ENCODE data around the gene DHX32.

Gene DHX32

DNA sequence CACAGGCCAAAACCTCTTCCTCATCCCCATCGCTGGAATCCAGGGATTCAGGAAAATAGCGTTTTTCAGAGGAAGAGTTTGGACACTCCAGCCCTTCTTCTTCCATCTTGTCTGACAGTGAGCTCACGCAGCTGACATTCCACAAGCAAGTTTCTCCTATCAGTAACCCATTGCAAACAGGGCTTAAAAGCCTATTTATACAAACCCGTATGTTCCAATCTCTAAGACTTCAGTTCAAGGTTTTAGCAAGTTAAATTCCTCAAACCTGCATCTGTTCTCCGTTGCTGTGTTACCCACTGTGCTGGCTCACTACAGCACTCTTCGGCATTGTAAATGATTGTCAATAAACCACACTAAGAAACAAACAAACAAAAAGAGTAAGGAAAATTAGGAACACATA lies 373 bp downstream of the DHX32 start:
- no peak overlapping the region for H3K4me3 ChIP-seq (ENCODE audit: low read depth, low read length)
- TF ChIP-seq, protein P1, sequence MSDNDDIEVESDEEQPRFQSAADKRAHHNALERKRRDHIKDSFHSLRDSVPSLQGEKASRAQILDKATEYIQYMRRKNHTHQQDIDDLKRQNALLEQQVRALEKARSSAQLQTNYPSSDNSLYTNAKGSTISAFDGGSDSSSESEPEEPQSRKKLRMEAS (IDR thresholded peaks at IDR 0.05; ENCODE audit: low read depth, low read length): no peak
- TF ChIP-seq, protein P2, sequence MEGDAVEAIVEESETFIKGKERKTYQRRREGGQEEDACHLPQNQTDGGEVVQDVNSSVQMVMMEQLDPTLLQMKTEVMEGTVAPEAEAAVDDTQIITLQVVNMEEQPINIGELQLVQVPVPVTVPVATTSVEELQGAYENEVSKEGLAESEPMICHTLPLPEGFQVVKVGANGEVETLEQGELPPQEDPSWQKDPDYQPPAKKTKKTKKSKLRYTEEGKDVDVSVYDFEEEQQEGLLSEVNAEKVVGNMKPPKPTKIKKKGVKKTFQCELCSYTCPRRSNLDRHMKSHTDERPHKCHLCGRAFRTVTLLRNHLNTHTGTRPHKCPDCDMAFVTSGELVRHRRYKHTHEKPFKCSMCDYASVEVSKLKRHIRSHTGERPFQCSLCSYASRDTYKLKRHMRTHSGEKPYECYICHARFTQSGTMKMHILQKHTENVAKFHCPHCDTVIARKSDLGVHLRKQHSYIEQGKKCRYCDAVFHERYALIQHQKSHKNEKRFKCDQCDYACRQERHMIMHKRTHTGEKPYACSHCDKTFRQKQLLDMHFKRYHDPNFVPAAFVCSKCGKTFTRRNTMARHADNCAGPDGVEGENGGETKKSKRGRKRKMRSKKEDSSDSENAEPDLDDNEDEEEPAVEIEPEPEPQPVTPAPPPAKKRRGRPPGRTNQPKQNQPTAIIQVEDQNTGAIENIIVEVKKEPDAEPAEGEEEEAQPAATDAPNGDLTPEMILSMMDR (IDR thresholded peaks at IDR 0.05; ENCODE audit: low read depth, low read length): no peak
- TF ChIP-seq MYC (IDR thresholded peaks at IDR 0.05; ENCODE audit: low read depth, low read length): no peak
- no peak for TF ChIP-seq POLR2A (IDR thresholded peaks at IDR 0.05; ENCODE audit: extremely low read depth, insufficient read length)
- DNase-seq (ENCODE audit: low read depth): no peak

DNA sequence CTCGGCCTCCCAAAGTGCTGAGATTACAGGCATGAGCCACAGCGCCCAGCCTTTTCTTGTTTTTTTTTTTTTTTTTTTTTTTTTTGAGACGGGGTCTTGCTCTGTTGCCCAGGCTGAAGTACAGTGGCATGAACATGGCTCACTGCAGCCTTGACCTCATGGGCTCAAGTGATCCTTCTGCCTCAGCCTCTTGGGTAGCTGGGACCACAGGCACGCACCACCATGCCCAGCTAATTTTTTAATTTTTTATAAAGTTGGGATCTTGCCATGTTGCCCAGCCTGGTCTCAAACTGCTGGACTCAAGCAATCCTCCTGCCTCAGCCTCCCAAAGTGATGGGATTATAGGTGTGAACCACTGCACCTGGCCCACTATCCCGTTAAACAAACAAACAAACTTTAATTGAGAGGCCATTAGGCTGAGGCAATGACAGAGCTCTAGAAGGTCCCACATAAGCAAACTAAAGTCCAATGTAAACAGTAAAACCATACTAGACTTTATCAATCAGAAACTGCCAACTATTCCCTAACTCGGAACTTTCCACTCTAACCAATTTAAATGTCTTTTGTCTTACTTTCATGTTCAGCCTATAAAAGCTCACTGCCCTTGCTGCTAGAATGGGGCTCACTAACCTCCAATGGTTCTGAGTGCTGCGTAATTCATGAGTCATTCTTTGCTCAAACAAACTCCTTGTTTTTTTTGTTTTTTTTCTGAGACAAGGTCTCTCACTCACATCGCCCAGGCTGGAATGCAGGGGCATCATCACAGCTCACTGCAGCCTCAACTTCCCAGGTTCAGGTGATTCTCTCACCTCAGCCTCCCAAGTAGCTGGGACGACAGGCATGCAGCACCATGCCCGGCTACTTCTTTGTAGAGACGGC lies 1.9 kb downstream of the DHX32 start:
- TF ChIP-seq MYC (IDR thresholded peaks at IDR 0.05; ENCODE audit: low read depth, low read length) (no peak), POLR2A (IDR thresholded peaks at IDR 0.05; ENCODE audit: extremely low read depth, insufficient read length) (no peak)
- TF ChIP-seq, protein P2 (IDR thresholded peaks at IDR 0.05; ENCODE audit: low read depth, low read length): no peak
- TF ChIP-seq, protein P1 (IDR thresholded peaks at IDR 0.05; ENCODE audit: low read depth, low read length): no peak
- H3K4me3 ChIP-seq (ENCODE audit: low read depth, low read length): no peak overlapping the region
- peak; percentile 29 for DNase-seq (ENCODE audit: low read depth)

DNA sequence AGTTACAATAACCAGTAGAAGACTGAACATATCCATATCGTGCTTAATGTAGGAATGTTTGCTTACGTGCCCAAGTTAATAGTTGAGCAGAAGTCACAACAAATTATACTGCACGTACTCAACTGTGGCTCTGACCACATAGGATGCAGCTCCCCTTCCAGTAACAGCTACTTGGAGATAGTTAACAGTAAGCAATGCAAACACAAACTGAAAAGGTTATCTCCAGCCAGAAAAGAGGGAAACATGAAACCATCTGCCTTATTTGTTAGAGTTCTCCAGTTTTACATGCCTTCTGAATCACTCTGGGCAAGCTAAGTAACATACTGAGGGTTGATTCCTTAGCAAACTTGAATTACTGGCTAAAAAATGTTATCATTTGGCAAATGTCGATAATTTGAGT lies 9.8 kb downstream of the DHX32 start:
- TF ChIP-seq, protein P2 (IDR thresholded peaks at IDR 0.05; ENCODE audit: low read depth, low read length): no peak
- no peak for TF ChIP-seq MYC (IDR thresholded peaks at IDR 0.05; ENCODE audit: low read depth, low read length)
- no peak for TF ChIP-seq POLR2A (IDR thresholded peaks at IDR 0.05; ENCODE audit: extremely low read depth, insufficient read length)
- TF ChIP-seq, protein P1 (IDR thresholded peaks at IDR 0.05; ENCODE audit: low read depth, low read length): no peak
- DNase-seq (ENCODE audit: low read depth): no peak
- H3K4me3 ChIP-seq (ENCODE audit: low read depth, low read length): no peak overlapping the region

DNA sequence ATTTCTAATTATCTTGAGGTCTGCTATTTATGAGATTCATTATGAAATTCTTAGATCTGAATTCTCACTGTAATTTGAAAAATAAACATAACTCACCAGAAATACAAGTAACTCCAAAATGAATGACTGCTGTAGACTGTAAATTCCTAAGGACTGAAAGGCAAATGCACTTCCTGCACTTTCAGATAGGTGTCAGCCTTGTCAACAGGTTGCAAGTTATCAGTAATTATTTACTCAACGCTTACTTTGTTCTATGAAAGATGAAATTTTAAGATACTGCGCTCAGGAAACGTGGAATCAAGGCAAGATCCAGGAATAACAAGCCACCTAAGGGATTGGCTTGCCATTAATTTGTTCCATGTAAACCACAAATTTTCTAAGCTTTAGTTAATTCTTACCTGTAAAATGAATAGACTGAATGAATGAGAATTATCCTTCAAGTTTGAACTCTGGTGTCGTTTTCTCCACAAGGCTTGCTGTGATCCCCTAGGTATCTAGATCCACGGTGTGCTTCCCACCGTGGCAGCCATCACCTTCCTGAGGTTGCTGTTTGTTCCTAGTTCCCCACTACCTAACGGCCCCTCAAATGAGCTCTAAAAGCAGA lies 12.6 kb downstream of the DHX32 start:
- no peak for TF ChIP-seq POLR2A (IDR thresholded peaks at IDR 0.05; ENCODE audit: extremely low read depth, insufficient read length)
- TF ChIP-seq, protein P2 (IDR thresholded peaks at IDR 0.05; ENCODE audit: low read depth, low read length): peak; percentile 74
- no peak for TF ChIP-seq MYC (IDR thresholded peaks at IDR 0.05; ENCODE audit: low read depth, low read length)
- TF ChIP-seq, protein P1 (IDR thresholded peaks at IDR 0.05; ENCODE audit: low read depth, low read length): no peak
- DNase-seq (ENCODE audit: low read depth): peak; percentile 60

DNA sequence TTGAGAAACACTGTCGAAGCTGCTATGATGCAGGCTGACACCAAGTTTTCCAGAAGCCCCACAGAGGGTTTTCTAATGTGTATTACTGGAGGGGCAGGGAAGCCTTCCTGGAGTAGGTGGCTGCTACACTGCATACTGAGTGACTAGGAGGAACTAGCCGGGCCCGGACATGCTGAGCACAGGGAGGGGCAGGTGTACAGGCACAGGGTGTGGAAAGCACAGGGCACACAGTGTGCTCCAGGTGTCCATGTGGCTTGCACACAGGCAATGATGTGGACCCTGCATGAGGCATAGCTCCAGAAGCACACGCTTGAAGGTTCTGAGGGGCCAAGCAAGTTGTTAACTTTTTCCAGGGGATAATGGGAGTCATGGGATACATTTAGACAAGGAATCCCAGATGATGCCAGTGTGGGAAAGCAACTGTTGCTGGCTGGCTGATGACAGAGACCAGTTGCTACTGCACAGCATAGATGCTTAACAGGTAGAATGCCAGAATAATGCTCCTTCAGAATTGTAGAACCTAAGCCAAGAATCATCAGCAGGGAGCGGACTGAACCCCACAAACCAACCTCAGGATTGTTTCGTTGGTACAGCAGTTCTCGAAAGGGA lies 14.6 kb downstream of the DHX32 start:
- DNase-seq (ENCODE audit: low read depth): no peak
- H3K4me3 ChIP-seq (ENCODE audit: low read depth, low read length): no peak overlapping the region

More for the DNA sequence above, 12.6 kb downstream of the DHX32 start:
- H3K4me3 ChIP-seq (ENCODE audit: low read depth, low read length): no peak overlapping the region

More for the DNA sequence above, 14.6 kb downstream of the DHX32 start:
- TF ChIP-seq MYC (IDR thresholded peaks at IDR 0.05; ENCODE audit: low read depth, low read length) (no peak), POLR2A (IDR thresholded peaks at IDR 0.05; ENCODE audit: extremely low read depth, insufficient read length) (no peak)
- TF ChIP-seq, protein P1 (IDR thresholded peaks at IDR 0.05; ENCODE audit: low read depth, low read length): no peak
- TF ChIP-seq, protein P2 (IDR thresholded peaks at IDR 0.05; ENCODE audit: low read depth, low read length): no peak
